Measurements from ENCODE around the gene SIVA1. TPM values are rescaled to one million over a fixed set of nuclear protein-coding genes. Genes with fewer than 3 reads are reported as not detected.

The SIVA1 gene
- total RNA-seq, 2 donors from 2014 or later = 72.9 TPM

DNA sequence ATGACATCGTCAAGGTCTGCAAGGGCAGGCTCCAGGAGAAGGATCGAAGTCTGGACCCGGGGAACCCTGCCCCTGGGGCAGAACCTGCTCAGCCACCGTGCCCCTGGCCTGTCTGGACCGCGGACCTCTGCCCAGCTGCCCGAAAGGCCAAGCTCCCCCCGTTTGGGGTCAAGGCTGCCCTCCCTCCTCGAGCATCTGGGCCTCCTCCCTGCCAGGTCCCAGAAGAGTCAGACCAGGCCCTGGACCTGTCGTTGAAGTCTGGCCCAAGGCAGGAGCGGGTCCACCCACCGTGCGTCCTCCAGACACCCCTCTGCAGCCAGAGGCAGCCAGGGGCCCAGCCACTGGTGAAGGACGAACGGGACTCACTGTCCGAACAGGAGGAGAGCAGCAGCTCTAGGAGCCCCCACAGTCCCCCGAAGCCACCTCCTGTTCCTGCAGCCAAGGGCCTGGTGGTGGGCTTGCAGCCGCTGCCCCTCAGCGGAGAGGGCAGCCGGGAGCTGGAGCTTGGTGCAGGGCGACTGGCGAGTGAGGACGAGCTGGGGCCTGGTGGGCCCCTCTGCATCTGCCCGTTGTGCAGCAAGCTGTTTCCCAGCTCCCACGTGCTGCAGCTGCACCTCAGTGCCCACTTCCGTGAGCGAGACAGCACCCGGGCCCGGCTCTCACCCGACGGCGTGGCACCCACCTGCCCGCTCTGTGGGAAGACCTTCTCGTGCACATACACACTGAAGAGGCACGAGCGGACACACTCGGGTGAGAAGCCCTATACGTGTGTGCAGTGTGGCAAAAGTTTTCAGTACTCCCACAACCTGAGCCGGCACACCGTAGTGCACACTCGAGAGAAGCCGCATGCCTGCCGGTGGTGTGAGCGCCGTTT lies 48.8 kb downstream of the SIVA1 start:
- DNase-seq (no peak), ATAC-seq (replicated peaks in 1 of 2) (no peak)
- H3K27me3 Mint-ChIP-seq (ENCODE audit: low read depth) = no peaks in the 10 kb centered on the region
- peaks cover 27% of the 10 kb centered on the region for H3K4me1 Mint-ChIP-seq (ENCODE audit: low read depth)
- H3K9me3 Mint-ChIP-seq = peaks cover 0 to 4% of the 10 kb centered on the region in 2 donors
- H3K27ac Mint-ChIP-seq = no peak overlapping the region
- H3K36me3 Mint-ChIP-seq (ENCODE audit: insufficient read depth in 2 of 2) = no peaks in the 10 kb centered on the region
- peak overlapping the region; percentile 89 to 95 for H3K4me3 Mint-ChIP-seq

DNA sequence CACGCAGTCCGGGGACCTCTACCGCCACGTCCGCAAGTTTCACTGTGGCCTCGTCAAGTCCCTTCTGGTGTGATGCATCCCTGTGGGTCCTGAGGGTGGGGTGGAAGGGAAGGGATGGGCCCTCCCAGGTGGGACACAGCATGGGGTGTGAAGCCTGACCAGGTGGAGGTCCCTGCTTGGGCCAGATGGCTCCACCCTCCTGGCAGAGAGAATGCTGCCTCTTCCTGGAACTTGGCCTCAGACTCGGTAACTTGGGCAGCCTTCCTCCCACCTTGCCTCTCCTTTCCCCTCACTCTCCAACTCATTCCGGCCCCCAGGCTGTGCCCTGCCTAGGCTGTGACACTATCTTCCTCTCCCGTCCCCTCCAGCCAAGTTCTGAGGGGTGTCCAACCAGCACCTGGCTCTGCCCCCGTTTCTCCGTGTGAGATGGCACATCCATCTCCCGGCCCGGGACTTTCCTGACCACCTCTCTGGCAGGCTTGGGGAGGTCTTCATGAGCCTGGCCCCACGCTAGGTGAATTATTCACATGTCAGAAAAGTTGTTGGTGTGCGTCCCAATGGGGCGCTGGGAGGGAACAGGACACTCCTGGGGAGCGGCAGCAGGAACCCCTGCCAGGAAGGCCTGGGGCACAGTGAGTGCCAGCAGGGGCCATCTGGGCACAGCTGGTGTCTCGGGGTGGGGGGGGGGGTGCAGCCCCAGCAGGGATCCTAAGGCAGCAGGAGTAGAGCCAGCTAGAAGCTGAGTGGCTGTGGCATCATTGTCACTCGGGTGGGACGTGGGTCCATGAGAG lies 49.6 kb downstream of the SIVA1 start:
- no peak for DNase-seq
- no peak for ATAC-seq (replicated peaks in 1 of 2)
- no peak overlapping the region for H3K27ac Mint-ChIP-seq
- H3K27me3 Mint-ChIP-seq (ENCODE audit: low read depth) = no peaks in the 10 kb centered on the region
- H3K4me1 Mint-ChIP-seq (ENCODE audit: low read depth) = peaks cover 20% of the 10 kb centered on the region
- peaks cover 0 to 4% of the 10 kb centered on the region in 2 donors for H3K9me3 Mint-ChIP-seq
- peak overlapping the region; percentile 11 to 58 for H3K4me3 Mint-ChIP-seq
- no peaks in the 10 kb centered on the region for H3K36me3 Mint-ChIP-seq (ENCODE audit: insufficient read depth in 2 of 2)

DNA sequence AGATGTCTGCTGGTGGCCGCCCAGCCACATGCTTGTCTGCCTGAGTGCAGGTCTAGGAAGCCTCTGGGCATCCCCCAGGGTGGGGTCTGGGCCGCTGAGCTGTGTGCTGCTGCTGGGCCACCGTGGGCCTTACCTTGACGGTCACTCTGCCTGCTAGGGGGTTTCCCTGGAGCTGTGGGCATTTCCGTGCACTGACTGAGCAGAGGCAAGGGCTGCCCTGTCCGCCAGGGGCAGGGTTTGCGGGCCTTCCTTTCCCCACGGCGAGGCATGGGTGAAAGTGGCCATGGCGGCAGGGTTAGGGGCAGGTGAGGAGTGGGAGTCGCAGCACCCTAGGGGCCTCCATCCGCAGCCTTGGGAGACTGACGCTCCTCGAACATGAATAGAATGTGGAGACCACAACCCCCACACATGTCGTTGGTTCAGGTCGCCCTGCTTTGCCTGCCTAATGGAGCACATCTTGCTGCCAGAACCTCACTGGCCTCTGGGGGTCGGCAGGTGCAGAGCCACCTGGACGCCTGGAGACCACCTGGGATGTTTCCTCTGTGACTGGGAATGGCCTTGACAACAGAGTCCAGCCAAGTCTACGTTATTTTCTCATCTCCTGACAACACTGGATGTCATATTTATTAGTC lies 50.4 kb downstream of the SIVA1 start:
- DNase-seq (no peak), ATAC-seq (replicated peaks in 1 of 2) (no peak)
- Mint-ChIP-seq H3K9me3 (peaks cover 0 to 4% of the 10 kb centered on the region in 2 donors), H3K4me1 (ENCODE audit: low read depth) (peaks cover 20% of the 10 kb centered on the region), H3K27ac (no peak overlapping the region), H3K36me3 (ENCODE audit: insufficient read depth in 2 of 2) (no peaks in the 10 kb centered on the region), H3K4me3 (no peak overlapping the region), H3K27me3 (ENCODE audit: low read depth) (no peaks in the 10 kb centered on the region)

DNA sequence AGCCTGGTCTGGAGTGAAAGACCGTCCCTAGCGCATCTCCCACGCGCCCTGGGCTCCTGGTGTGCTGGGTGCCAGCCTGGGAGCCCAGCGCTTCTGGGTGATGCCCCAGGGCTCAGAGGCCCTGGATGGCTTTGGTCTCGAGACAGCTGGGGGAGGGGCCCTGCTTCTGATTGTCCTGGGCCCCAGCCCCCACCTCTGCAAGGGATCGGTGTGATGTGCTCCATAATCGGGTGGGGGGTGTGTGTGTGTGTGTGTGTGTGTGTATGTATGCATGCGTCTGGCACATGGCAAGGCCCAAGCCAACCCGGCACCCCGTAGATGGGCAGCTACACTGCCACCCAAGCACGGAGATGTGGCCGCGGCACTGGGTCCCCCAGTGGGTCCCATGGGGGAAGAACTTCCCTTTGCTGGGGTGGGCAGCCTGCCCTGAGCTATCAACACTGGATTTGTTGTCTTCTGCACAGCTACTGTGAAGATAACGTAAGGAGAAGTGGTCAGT lies 51.0 kb downstream of the SIVA1 start:
- peaks cover 20% of the 10 kb centered on the region for H3K4me1 Mint-ChIP-seq (ENCODE audit: low read depth)
- DNase-seq (no peak), ATAC-seq (replicated peaks in 1 of 2) (no peak)
- H3K36me3 Mint-ChIP-seq (ENCODE audit: insufficient read depth in 2 of 2) = no peaks in the 10 kb centered on the region
- H3K4me3 Mint-ChIP-seq = no peak overlapping the region
- H3K27me3 Mint-ChIP-seq (ENCODE audit: low read depth) = no peaks in the 10 kb centered on the region
- H3K27ac Mint-ChIP-seq = no peak overlapping the region
- H3K9me3 Mint-ChIP-seq = peaks cover 0 to 4% of the 10 kb centered on the region in 2 donors

DNA sequence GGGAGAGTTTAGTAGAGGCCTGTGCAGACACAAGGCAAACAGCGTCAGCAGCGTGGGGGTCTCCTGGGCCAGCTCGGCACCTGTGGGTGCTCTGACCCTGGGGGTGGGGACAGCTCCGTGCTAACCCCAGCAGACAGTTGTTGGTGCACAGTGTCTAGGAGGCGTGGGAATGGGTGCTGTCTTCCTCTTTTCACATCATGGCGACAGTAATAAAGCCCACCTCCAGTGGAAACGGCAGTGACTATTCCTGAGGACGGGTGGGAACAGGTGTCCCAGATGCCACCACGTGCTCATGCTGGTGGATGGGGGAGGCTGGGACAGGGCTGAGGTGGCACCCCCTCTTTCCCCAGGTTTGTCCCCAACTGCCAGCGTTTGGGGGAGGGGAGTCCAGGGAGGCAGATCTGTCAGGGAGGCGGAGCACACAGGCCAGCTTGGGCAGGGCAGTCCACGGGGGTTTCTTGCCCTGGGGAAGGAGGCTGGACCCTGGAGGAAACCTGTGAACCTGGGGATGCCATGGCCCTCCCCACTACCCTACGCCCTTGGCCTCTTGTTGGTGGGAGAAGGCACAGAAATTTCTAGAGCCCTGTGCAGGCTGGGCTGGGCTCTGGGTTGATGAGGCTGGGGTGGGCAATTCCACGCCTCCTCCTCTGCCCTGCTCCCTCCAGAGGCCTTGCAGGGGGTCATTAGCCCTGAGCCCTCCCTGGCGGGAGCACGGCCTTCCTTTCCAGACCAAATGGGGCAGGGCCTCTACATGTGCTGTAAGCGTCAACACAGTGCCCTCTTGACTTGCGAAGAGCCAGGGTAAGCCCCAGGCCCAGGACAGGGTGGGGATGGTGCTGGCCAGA lies 51.8 kb downstream of the SIVA1 start:
- Mint-ChIP-seq H3K4me3 (no peak overlapping the region), H3K27ac (no peak overlapping the region), H3K4me1 (ENCODE audit: low read depth) (peaks cover 17% of the 10 kb centered on the region), H3K9me3 (peaks cover 0 to 4% of the 10 kb centered on the region in 2 donors), H3K36me3 (ENCODE audit: insufficient read depth in 2 of 2) (no peaks in the 10 kb centered on the region), H3K27me3 (ENCODE audit: low read depth) (no peaks in the 10 kb centered on the region)
- DNase-seq (no peak), ATAC-seq (replicated peaks in 1 of 2) (no peak)

DNA sequence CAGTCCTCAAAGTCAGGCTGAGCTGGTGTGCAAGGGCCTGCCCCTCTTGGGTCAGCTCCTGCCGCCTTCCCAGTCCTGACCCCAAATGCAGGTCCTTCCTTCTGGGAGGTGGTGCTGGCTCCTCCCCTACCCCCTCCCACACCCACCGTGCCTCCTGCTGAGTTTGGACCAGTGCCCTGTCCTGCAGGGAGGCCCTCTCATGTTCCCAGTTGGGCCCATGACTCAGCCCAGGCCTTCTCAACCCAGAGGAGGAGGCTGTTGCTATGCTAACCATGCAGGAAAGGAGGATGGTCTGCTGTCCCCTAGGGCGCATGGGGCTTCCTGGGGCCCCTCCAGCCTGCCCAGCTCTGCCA lies 52.4 kb downstream of the SIVA1 start:
- no peaks in the 10 kb centered on the region for H3K36me3 Mint-ChIP-seq (ENCODE audit: insufficient read depth in 2 of 2)
- no peak overlapping the region for H3K27ac Mint-ChIP-seq
- no peaks in the 10 kb centered on the region for H3K27me3 Mint-ChIP-seq (ENCODE audit: low read depth)
- DNase-seq (no peak), ATAC-seq (replicated peaks in 1 of 2) (no peak)
- peaks cover 0 to 4% of the 10 kb centered on the region in 2 donors for H3K9me3 Mint-ChIP-seq
- no peak overlapping the region for H3K4me3 Mint-ChIP-seq
- H3K4me1 Mint-ChIP-seq (ENCODE audit: low read depth) = peaks cover 12% of the 10 kb centered on the region

DNA sequence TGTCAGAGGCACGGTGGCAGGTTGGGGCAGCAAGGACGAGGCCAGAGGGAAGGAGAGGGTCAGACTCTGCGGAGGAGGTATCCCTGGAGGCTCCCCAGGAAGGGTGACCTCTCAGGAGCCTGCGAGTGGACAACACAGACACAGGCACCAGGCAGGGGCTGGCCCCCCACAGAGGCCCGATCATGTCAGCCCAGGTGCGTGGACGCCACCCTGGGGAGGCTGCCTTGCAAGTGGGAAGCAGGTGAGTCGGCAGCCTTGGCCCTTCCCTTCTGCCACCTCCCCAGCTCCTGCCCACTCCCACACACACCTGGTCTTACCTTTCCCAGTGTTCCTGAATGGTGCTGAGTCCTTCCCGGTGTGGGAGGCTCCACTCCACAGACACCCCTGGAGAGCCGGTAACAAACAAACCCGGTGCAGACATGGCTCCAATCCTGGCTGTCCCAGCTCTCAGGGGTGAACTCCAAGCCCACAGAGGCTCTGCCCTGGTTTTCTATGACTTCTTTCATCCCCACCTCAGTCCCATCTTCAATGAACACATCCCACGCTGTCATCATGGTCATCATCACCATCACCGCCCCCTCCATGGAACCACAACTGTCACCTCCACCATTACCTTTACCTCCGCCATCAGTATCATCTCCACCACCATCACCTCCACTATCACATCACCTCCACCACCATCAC lies 53.1 kb downstream of the SIVA1 start:
- ATAC-seq (replicated peaks in 1 of 2) = no peak
- Mint-ChIP-seq H3K27me3 (ENCODE audit: low read depth) (no peaks in the 10 kb centered on the region), H3K27ac (no peak overlapping the region), H3K4me3 (no peak overlapping the region), H3K36me3 (ENCODE audit: insufficient read depth in 2 of 2) (no peaks in the 10 kb centered on the region), H3K9me3 (peaks cover 0 to 4% of the 10 kb centered on the region in 2 donors), H3K4me1 (ENCODE audit: low read depth) (peaks cover 12% of the 10 kb centered on the region)
- DNase-seq = no peak

DNA sequence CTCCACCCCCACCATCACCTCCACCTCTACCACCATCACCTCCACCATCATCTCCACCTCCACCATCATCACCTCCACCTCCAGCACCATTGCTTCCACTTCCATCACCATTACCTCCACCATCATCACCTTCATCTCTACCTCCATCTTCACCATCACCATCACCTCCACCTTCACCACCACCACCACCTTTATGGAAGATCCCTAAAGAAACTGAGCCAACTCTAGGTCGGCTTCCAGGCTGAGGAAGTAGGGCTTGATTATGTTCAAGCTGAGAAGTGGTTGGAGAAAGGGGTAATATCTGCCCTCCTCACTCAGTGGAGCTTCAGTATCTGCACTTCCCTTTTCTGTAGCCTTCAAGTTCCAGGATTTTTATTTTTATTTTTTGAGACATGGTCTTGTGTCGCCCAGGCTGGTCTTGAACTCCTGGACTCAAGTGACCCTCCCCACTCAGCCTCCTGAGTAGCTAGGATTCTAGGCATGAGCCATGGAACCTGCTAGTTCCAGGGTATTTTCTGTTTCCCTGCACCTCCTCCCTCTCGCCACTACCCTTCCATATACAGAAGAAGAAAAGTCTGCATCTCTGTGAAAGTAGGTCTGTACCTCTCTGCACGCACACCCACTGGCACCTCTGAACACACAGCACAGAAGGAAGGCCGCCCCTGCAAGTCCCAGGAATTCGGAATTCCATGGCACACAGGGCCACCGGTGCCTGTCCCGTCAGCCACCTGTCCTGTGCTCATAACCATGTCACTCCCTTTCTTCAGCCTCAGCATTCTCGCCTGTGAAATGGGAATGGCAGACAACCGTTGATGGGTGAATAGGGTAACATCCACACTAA lies 53.9 kb downstream of the SIVA1 start:
- Mint-ChIP-seq H3K9me3 (peaks cover 0 to 4% of the 10 kb centered on the region in 2 donors), H3K4me3 (no peak overlapping the region), H3K4me1 (ENCODE audit: low read depth) (peaks cover 6% of the 10 kb centered on the region), H3K36me3 (ENCODE audit: insufficient read depth in 2 of 2) (no peaks in the 10 kb centered on the region), H3K27ac (no peak overlapping the region), H3K27me3 (ENCODE audit: low read depth) (no peaks in the 10 kb centered on the region)
- no peak for ATAC-seq (replicated peaks in 1 of 2)
- no peak for DNase-seq

DNA sequence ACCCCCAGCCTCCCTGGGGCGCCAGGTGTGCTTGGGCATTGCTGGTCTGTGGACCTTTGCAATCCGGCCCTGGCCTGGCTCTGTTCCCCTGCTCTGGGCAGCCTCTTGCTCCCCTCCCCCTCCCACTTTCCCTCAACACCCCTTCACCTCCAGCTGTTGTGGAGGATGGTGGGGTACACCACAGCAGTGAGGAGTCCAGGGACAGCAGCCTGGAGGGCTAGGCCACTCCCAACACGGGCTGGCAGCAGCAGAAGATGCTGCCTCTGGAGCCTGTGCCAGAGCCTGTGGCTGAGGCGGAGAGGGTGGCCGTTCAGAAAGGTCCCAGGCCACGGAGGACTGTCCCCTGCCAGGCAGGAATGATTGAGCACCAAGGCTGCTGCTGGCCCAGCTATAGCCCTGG lies 55.5 kb downstream of the SIVA1 start:
- Mint-ChIP-seq H3K4me3 (no peak overlapping the region), H3K36me3 (ENCODE audit: insufficient read depth in 2 of 2) (no peaks in the 10 kb centered on the region), H3K27me3 (ENCODE audit: low read depth) (no peaks in the 10 kb centered on the region), H3K4me1 (ENCODE audit: low read depth) (no peaks in the 10 kb centered on the region), H3K9me3 (peaks cover 0 to 4% of the 10 kb centered on the region in 2 donors), H3K27ac (no peak overlapping the region)
- no peak for DNase-seq
- no peak for ATAC-seq (replicated peaks in 1 of 2)
